Neural progenitor cell (in vitro differentiated cells): ENCODE measurements around the gene PCNX1.

Source experiments
- EZH2 ChIP-seq: fragments of 200-600 bp; sonication (generic); IDR thresholded peaks from 2 replicates; pipeline ENCODE4 v1.6.1; 2017; ENCODE audit warnings: antibody characterized with exemption, mild to moderate bottlenecking, moderate library complexity
- EZH2phosphoT487 ChIP-seq: fragments of 200-600 bp; sonication (generic); IDR thresholded peaks from 2 replicates; pipeline ENCODE4 v1.6.1; 2017; ENCODE audit warnings: antibody characterized with exemption
- TF ChIP-seq, protein P1 (sequence below): fragments of 200-600 bp; sonication (generic); IDR thresholded peaks from 2 replicates; pipeline ENCODE4 v1.5.1; 2017; ENCODE audit warnings: antibody characterized with exemption, mild to moderate bottlenecking

DNA sequence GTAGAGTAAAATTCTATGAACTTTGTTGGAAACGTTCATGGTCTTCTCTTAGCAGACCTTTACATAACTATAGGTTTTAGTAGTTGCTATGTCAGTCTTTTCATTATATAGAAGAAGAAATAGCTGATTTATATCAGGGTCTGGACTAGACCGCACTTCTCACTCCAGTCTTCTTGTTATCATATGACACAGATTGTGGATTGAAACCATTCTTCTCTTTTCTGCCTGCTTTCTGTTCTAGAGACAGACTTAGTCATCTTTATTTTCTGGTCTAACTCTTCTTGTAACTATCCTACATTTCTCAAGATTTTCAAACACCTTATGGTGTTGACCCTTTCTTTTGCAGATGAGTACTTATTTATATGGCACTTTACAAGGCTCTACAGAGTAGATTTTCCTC is 55.7 kb downstream of the PCNX1 start:
- TF ChIP-seq, protein P1, sequence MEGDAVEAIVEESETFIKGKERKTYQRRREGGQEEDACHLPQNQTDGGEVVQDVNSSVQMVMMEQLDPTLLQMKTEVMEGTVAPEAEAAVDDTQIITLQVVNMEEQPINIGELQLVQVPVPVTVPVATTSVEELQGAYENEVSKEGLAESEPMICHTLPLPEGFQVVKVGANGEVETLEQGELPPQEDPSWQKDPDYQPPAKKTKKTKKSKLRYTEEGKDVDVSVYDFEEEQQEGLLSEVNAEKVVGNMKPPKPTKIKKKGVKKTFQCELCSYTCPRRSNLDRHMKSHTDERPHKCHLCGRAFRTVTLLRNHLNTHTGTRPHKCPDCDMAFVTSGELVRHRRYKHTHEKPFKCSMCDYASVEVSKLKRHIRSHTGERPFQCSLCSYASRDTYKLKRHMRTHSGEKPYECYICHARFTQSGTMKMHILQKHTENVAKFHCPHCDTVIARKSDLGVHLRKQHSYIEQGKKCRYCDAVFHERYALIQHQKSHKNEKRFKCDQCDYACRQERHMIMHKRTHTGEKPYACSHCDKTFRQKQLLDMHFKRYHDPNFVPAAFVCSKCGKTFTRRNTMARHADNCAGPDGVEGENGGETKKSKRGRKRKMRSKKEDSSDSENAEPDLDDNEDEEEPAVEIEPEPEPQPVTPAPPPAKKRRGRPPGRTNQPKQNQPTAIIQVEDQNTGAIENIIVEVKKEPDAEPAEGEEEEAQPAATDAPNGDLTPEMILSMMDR, result no peak
- TF ChIP-seq EZH2 (no peak), EZH2phosphoT487 (no peak)
